MCF 10A (cell line): Measurements from ENCODE around the gene NHLRC1. TPM values are rescaled to one million over a fixed set of nuclear protein-coding genes. Genes with fewer than 3 reads are reported as not detected.

ENCODE experiments used
- BruUV-seq: library from RNA; stranded (reverse); fragments of 400-500 nt; replicated peaks from 2 replicates; lab custom pipeline; 2021; lab: Mats Ljungman, UMichigan
- CTCF ChIA-PET: fragments of 300-600 bp; sonication (Branson Sonifier 250); formaldehyde crosslinking; extraction: SDS; loops from one replicate; lab custom pipeline; 2021; ENCODE audit warnings: antibody characterized with exemption, inconsistent platforms; lab: Yijun Ruan, JAX
- POLR2A ChIA-PET: fragments of 300-600, 350-650 bp; sonication (Branson Sonifier 250); formaldehyde crosslinking; extraction: SDS; loops from one replicate; lab custom pipeline; 2020; ENCODE audit warnings: antibody characterized with exemption, inconsistent platforms; lab: Yijun Ruan, JAX
- DNase-seq: peaks from one replicate; pipeline ENCODE4 v3.0.0-alpha.2; 2018; ENCODE audit not compliant: unreplicated experiment
- H3K27ac Mint-ChIP-seq: one replicate; pipeline ENCODE4 v1.8.0; 2022; ENCODE audit warnings: mild to moderate bottlenecking, low read depth, mixed read lengths; ENCODE audit not compliant: unreplicated experiment
- H3K27me3 Mint-ChIP-seq: one replicate; pipeline ENCODE4 v1.8.0; 2022; ENCODE audit warnings: mixed read lengths; ENCODE audit not compliant: insufficient read depth, unreplicated experiment
- H3K36me3 Mint-ChIP-seq: one replicate; pipeline ENCODE4 v1.8.0; 2022; ENCODE audit warnings: mild to moderate bottlenecking, moderate library complexity, mixed read lengths; ENCODE audit not compliant: insufficient read depth, unreplicated experiment
- H3K4me1 Mint-ChIP-seq: one replicate; pipeline ENCODE4 v1.8.0; 2022; ENCODE audit warnings: mixed read lengths; ENCODE audit not compliant: insufficient read depth, unreplicated experiment
- H3K4me3 Mint-ChIP-seq: one replicate; pipeline ENCODE4 v1.8.0; 2022; ENCODE audit warnings: mild to moderate bottlenecking, moderate library complexity, mixed read lengths; ENCODE audit not compliant: unreplicated experiment
- H3K9me3 Mint-ChIP-seq: one replicate; pipeline ENCODE4 v1.8.0; 2022; ENCODE audit warnings: mixed read lengths; ENCODE audit not compliant: unreplicated experiment
- intact Hi-C: fragments of 100-400 bp; cut with micrococcal nuclease; formaldehyde crosslinking; loops from 2 replicates; pipeline ENCODE4 v1.14.1; 2022
- total RNA-seq: library from RNA; stranded (reverse); gene quantifications from 2 replicates; pipeline ENCODE4 v1.2.3, GENCODE V29; 2022
- TF ChIP-seq, protein P1 (sequence below): fragments of 200-600 bp; IDR thresholded peaks from one replicate; pipeline ENCODE4 v1.8.0; 2022; ENCODE audit warnings: antibody characterized with exemption, mild to moderate bottlenecking; ENCODE audit not compliant: unreplicated experiment

The NHLRC1 gene
- total RNA-seq, 1 experiment from 2014 or later = not detected

DNA sequence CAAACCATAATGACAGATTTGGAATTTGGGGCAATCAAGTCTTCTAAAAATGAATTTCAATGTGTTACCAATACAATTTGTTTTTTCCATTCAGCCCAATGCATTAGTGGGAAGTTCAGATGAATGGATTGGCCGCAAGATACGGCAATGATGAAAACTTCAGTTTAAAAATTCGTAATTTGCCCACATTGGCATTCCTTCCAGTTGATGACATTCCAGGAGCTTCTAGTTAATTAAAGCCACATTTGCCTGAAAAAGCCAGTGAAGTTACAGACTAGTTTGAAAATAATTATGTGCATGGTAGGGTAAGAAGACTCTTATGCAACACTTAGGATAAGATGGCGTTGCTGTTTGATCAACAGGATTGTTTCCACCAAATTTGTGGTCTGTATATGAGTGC, 46.2 kb downstream of the NHLRC1 start:
- Mint-ChIP-seq H3K36me3 (no peaks in the 10 kb centered on the region), H3K9me3 (peaks cover 7% of the 10 kb centered on the region), H3K27ac (no peak overlapping the region), H3K4me1 (no peaks in the 10 kb centered on the region), H3K4me3 (no peak overlapping the region), H3K27me3 (no peaks in the 10 kb centered on the region)
- TF ChIP-seq, protein P1, sequence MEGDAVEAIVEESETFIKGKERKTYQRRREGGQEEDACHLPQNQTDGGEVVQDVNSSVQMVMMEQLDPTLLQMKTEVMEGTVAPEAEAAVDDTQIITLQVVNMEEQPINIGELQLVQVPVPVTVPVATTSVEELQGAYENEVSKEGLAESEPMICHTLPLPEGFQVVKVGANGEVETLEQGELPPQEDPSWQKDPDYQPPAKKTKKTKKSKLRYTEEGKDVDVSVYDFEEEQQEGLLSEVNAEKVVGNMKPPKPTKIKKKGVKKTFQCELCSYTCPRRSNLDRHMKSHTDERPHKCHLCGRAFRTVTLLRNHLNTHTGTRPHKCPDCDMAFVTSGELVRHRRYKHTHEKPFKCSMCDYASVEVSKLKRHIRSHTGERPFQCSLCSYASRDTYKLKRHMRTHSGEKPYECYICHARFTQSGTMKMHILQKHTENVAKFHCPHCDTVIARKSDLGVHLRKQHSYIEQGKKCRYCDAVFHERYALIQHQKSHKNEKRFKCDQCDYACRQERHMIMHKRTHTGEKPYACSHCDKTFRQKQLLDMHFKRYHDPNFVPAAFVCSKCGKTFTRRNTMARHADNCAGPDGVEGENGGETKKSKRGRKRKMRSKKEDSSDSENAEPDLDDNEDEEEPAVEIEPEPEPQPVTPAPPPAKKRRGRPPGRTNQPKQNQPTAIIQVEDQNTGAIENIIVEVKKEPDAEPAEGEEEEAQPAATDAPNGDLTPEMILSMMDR = no peak
- POLR2A ChIA-PET = no interaction called here
- intact Hi-C loops = no loop called here
- no TSS peak for BruUV-seq
- no peak for DNase-seq
- CTCF ChIA-PET = no interaction called here

DNA sequence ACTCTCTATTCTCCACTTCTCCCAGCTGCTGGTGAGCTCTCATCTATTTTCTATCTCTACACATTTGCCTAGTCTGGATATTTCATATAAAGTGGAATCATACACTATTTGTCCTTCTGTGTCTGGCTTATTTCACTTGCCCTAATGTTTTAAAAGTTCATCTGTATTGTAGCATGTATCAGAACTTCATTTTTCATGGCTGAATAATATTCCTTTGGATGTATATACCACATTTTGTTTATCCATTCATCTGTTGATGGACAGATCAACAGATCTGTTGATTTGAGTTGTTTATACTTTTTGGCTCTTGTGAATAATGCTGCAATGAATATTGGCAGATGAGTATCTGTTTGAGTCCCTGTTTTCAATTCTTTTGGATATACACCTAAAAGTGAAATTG, 49.6 kb downstream of the NHLRC1 start:
- CTCF ChIA-PET = no interaction called here
- no peak overlapping the region for H3K4me3 Mint-ChIP-seq
- no peaks in the 10 kb centered on the region for H3K36me3 Mint-ChIP-seq
- TF ChIP-seq, protein P1 = no peak
- peaks cover 7% of the 10 kb centered on the region for H3K9me3 Mint-ChIP-seq
- no peaks in the 10 kb centered on the region for H3K27me3 Mint-ChIP-seq
- intact Hi-C loops = no loop called here
- no peak overlapping the region for H3K27ac Mint-ChIP-seq
- DNase-seq = no peak
- no TSS peak for BruUV-seq
- POLR2A ChIA-PET = no interaction called here
- no peaks in the 10 kb centered on the region for H3K4me1 Mint-ChIP-seq

DNA sequence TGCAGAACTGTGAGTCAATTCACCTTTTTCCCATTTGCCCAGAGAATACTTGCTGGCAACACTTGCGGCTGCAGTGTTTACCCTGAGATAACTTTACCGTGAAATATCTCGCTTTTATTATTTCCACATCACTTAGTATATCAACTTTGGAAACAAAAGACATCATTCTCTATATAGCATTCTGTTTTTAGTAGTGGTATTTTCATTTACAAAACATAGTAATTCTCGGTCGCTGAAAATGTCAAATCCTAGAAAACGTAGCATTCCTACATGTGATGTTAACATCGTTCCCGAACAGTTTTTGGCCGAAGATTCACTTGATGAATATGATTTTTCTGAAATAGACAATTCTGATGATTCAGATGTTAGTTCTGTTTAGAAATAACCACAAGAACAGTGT, 52.0 kb downstream of the NHLRC1 start:
- ChIA-PET CTCF (no interaction called here), POLR2A (no interaction called here)
- TF ChIP-seq, protein P1 = no peak
- Mint-ChIP-seq H3K9me3 (peaks cover 1% of the 10 kb centered on the region), H3K4me3 (no peak overlapping the region), H3K27ac (no peak overlapping the region), H3K4me1 (no peaks in the 10 kb centered on the region), H3K27me3 (no peaks in the 10 kb centered on the region), H3K36me3 (no peaks in the 10 kb centered on the region)
- DNase-seq = no peak
- intact Hi-C loops = no loop called here
- no TSS peak for BruUV-seq

Other genes with a start within 250 kb of the NHLRC1 start
- gene KIF13A, start 135.0 kb downstream of the NHLRC1 start, total RNA-seq = 24.1 and 33.5 TPM in 2 replicates
- 8.7 and 11.1 TPM in 2 replicates for gene TPMT, start 32.4 kb upstream of the NHLRC1 start, total RNA-seq
- gene KDM1B, start 32.7 kb upstream of the NHLRC1 start, total RNA-seq = 21.2 and 22.3 TPM in 2 replicates
- 118 and 148 TPM in 2 replicates for gene DEK, start 141.9 kb upstream of the NHLRC1 start, total RNA-seq